IMR-90 (cell line): ENCODE data around the gene ANKS4B. TPM values are rescaled to one million over a fixed set of nuclear protein-coding genes. Genes with fewer than 3 reads are reported as not detected.

Source experiments
- ATAC-seq: fragments of 200-7000 bp; cut with Tn5 transposase; 2 replicates; pipeline ENCODE4 v1.9.1; 2020; ENCODE audit warnings: low read depth, mild to moderate bottlenecking, moderate library complexity
- BruUV-seq: library from RNA; stranded (reverse); fragments of 400-500 nt; replicated peaks from 2 replicates; lab custom pipeline; 2021; lab: Mats Ljungman, UMichigan
- CTCF ChIA-PET: fragments of 300-600 bp; formaldehyde crosslinking; extraction: SDS; loops from one replicate; lab custom pipeline; 2021; ENCODE audit warnings: antibody characterized with exemption; lab: Yijun Ruan, JAX
- POLR2A ChIA-PET: fragments of 300-600 bp; sonication (Branson Sonifier 250); formaldehyde crosslinking; loops from one replicate; lab custom pipeline; 2022; ENCODE audit warnings: antibody characterized with exemption; ENCODE audit not compliant: unreplicated experiment; lab: Charles Lee
- DNase-seq: peaks from one replicate; pipeline ENCODE4 v3.0.0; 2013
- H2AFZ ChIP-seq: replicated peaks from 2 replicates; pipeline ENCODE3; 2013; ENCODE audit warnings: low read length, mild to moderate bottlenecking; ENCODE audit not compliant: poor library complexity
- H2AK5ac ChIP-seq: 2 replicates; pipeline ENCODE4 v1.6.1; 2013; ENCODE audit warnings: low read depth, low read length, inconsistent platforms
- H2AK9ac ChIP-seq: replicated peaks from 2 replicates; pipeline ENCODE3; 2013; ENCODE audit warnings: mild to moderate bottlenecking, low read depth, low read length, moderate library complexity; ENCODE audit not compliant: poor library complexity
- H2BK120ac ChIP-seq: 2 replicates; pipeline ENCODE4 v1.6.1; 2013; ENCODE audit warnings: low read depth, low read length, inconsistent platforms
- H2BK15ac ChIP-seq: 3 replicates; pipeline ENCODE4 v1.6.1; 2013; ENCODE audit warnings: low read depth, low read length, inconsistent platforms
- H2BK20ac ChIP-seq: 2 replicates; pipeline ENCODE4 v1.6.1; 2013; ENCODE audit warnings: low read depth, mild to moderate bottlenecking, inconsistent platforms, low read length, moderate library complexity
- H2BK5ac ChIP-seq: 2 replicates; pipeline ENCODE4 v1.6.1; 2013; ENCODE audit warnings: mild to moderate bottlenecking, low read depth, low read length, inconsistent platforms; ENCODE audit not compliant: poor library complexity, severe bottlenecking
- H3K14ac ChIP-seq: replicated peaks from 2 replicates; pipeline ENCODE4 v1.6.1; 2013; ENCODE audit warnings: low read depth, low read length, inconsistent platforms
- H3K18ac ChIP-seq: 2 replicates; pipeline ENCODE4 v1.6.1; 2013; ENCODE audit warnings: low read depth, low read length, control low read depth
- H3K23ac ChIP-seq: 2 replicates; pipeline ENCODE4 v1.6.1; 2013; ENCODE audit warnings: low read depth, low read length, inconsistent platforms
- H3K27ac ChIP-seq: 2 replicates; pipeline ENCODE4 v1.5.1; 2013; ENCODE audit warnings: mild to moderate bottlenecking, control low read depth, low read length; ENCODE audit not compliant: insufficient read depth
- H3K27me3 ChIP-seq: 2 replicates; pipeline ENCODE4 v1.6.1; 2013; ENCODE audit warnings: low read length; ENCODE audit not compliant: control insufficient read depth, insufficient read depth
- H3K36me3 ChIP-seq: 2 replicates; pipeline ENCODE4 v1.6.1; 2013; ENCODE audit warnings: low read length, mixed read lengths; ENCODE audit not compliant: control insufficient read depth, insufficient read depth
- H3K4ac ChIP-seq: 2 replicates; pipeline ENCODE4 v1.6.1; 2013; ENCODE audit warnings: low read depth, low read length, inconsistent platforms
- H3K4me1 ChIP-seq: 2 replicates; pipeline ENCODE4 v1.6.1; 2013; ENCODE audit warnings: low read length, mixed read lengths; ENCODE audit not compliant: control insufficient read depth, insufficient read depth
- H3K4me2 ChIP-seq: 2 replicates; pipeline ENCODE4 v1.6.1; 2013; ENCODE audit warnings: low read depth, mild to moderate bottlenecking, control low read depth, low read length, moderate library complexity
- H3K4me3 ChIP-seq: 2 replicates; pipeline ENCODE4 v1.5.1; 2013; ENCODE audit warnings: low read depth, mild to moderate bottlenecking, control low read depth, low read length, moderate library complexity; ENCODE audit not compliant: insufficient read depth
- H3K56ac ChIP-seq: 2 replicates; pipeline ENCODE4 v1.6.1; 2013; ENCODE audit warnings: low read length, inconsistent platforms; ENCODE audit not compliant: insufficient read depth; ENCODE audit errors: extremely low read depth
- H3K79me1 ChIP-seq, 2 experiments: 2 replicates each; pipeline ENCODE4 v1.6.1; 2013; ENCODE audit warnings: low read length in 2 of 2, inconsistent platforms in 1 of 2, low read depth in 1 of 2
- H3K9ac ChIP-seq: 2 replicates; pipeline ENCODE4 v1.6.1; 2013; ENCODE audit warnings: low read depth, low read length, control low read depth
- H3K9me1 ChIP-seq: 2 replicates; pipeline ENCODE4 v1.6.1; 2013; ENCODE audit warnings: low read length, inconsistent platforms; ENCODE audit not compliant: insufficient read depth
- H3K9me3 ChIP-seq: 2 replicates; pipeline ENCODE4 v1.6.1; 2013; ENCODE audit warnings: low read length; ENCODE audit not compliant: control insufficient read depth, insufficient read depth
- H4K20me1 ChIP-seq: 2 replicates; pipeline ENCODE4 v1.6.1; 2013; ENCODE audit warnings: low read length, inconsistent platforms; ENCODE audit not compliant: insufficient read depth
- H4K5ac ChIP-seq: 2 replicates; pipeline ENCODE4 v1.6.1; 2013; ENCODE audit warnings: mild to moderate bottlenecking, low read depth, low read length, control low read depth
- H4K8ac ChIP-seq, 2 experiments: 2 replicates each; pipeline ENCODE4 v1.6.1; 2013; ENCODE audit warnings: low read depth in 2 of 2, low read length in 2 of 2, control low read depth in 1 of 2, inconsistent platforms in 1 of 2
- H4K91ac ChIP-seq: 2 replicates; pipeline ENCODE4 v1.6.1; 2013; ENCODE audit warnings: low read depth, low read length, inconsistent platforms; ENCODE audit not compliant: insufficient read depth
- BHLHE40 ChIP-seq: fragments of 150-350 bp; IDR thresholded peaks from 2 replicates; pipeline ENCODE4 v1.6.1; 2016; ENCODE audit warnings: mild to moderate bottlenecking, low read depth, low read length
- CEBPB ChIP-seq: IDR thresholded peaks from 2 replicates; pipeline ENCODE4 v1.6.1; 2012; ENCODE audit warnings: low read depth, low read length, improper control_type of control experiment
- CHD1 ChIP-seq: IDR thresholded peaks from 2 replicates; pipeline ENCODE4 v1.6.1; 2012; ENCODE audit warnings: low read depth, low read length, improper control_type of control experiment
- CTCF ChIP-seq: conservative IDR thresholded peaks from 2 replicates; pipeline ENCODE4 v1.5.1; 2012; ENCODE audit warnings: mild to moderate bottlenecking, low read depth, low read length, improper control_type of control experiment
- ELK1 ChIP-seq: fragments of 150-350 bp; IDR thresholded peaks from 2 replicates; pipeline ENCODE4 v1.6.1; 2016; ENCODE audit warnings: low read depth, mild to moderate bottlenecking, low read length, moderate library complexity, borderline replicate concordance
- FOS ChIP-seq: fragments of 150-350 bp; IDR thresholded peaks from 2 replicates; pipeline ENCODE4 v1.6.1; 2016; ENCODE audit warnings: low read depth, low read length
- MAFK ChIP-seq: IDR thresholded peaks from 2 replicates; pipeline ENCODE4 v1.6.1; 2012; ENCODE audit warnings: low read depth, low read length, improper control_type of control experiment
- MAZ ChIP-seq: IDR thresholded peaks from 2 replicates; pipeline ENCODE4 v1.6.1; 2012; ENCODE audit warnings: low read depth, mild to moderate bottlenecking, low read length, improper control_type of control experiment, moderate library complexity, borderline replicate concordance
- MXI1 ChIP-seq: IDR thresholded peaks from 2 replicates; pipeline ENCODE4 v1.6.1; 2012; ENCODE audit warnings: low read depth, mild to moderate bottlenecking, low read length, moderate library complexity, borderline replicate concordance
- NFE2L2 ChIP-seq: fragments of 150-350 bp; IDR thresholded peaks from 2 replicates; pipeline ENCODE4 v1.6.1; 2016; ENCODE audit warnings: low read depth, mild to moderate bottlenecking, low read length
- POLR2A ChIP-seq: IDR thresholded peaks from 2 replicates; pipeline ENCODE4 v1.6.1; 2012; ENCODE audit warnings: mild to moderate bottlenecking, low read depth, low read length
- RAD21 ChIP-seq: IDR thresholded peaks from 2 replicates; pipeline ENCODE4 v1.6.1; 2012; ENCODE audit warnings: low read length, improper control_type of control experiment
- RCOR1 ChIP-seq: IDR thresholded peaks from 2 replicates; pipeline ENCODE4 v1.6.1; 2012; ENCODE audit warnings: mild to moderate bottlenecking, low read length, improper control_type of control experiment; ENCODE audit not compliant: insufficient replicate concordance
- RFX5 ChIP-seq: IDR thresholded peaks from 2 replicates; pipeline ENCODE4 v1.8.0; 2012; ENCODE audit warnings: low read depth, mild to moderate bottlenecking, low read length, moderate library complexity
- SMC3 ChIP-seq: fragments of 150-350 bp; IDR thresholded peaks from 2 replicates; pipeline ENCODE4 v1.6.1; 2016; ENCODE audit warnings: low read depth, mild to moderate bottlenecking, antibody characterized with exemption, low read length, moderate library complexity
- USF2 ChIP-seq: fragments of 150-350 bp; IDR thresholded peaks from 2 replicates; pipeline ENCODE4 v1.6.1; 2017; ENCODE audit warnings: mild to moderate bottlenecking, antibody characterized with exemption, low read length, low read depth
- WGBS, 2 experiments: methylation state at CpG; one replicate each; pipeline versions ENCODE4 v1.1.5 to v1.1.7; 2013; ENCODE audit warnings: missing lambda C conversion rate in 2 of 2; ENCODE audit not compliant: insufficient read length in 1 of 2; ENCODE audit errors: extremely low coverage in 2 of 2; 5-methylcytosine and 5-hydroxymethylcytosine counted together
- dilution Hi-C: fragments of 300-500 bp; cut with HindIII; formaldehyde crosslinking; loops from one replicate; pipeline ENCODE4 v1.14.3; 2018; ENCODE audit warnings: low sequenced_read_pairs; ENCODE audit not compliant: unreplicated experiment
- in situ Hi-C: fragments of 300-500 bp; cut with MboI; formaldehyde crosslinking; loops from 3 replicates; pipeline ENCODE4 v1.14.3; 2019; ENCODE audit warnings: low sequenced_read_pairs, inconsistent platforms, mixed read lengths
- intact Hi-C: fragments of 100-400 bp; cut with micrococcal nuclease; formaldehyde crosslinking; loops from 2 replicates; pipeline ENCODE4 v1.10.0; 2022
- polyA plus RNA-seq, 3 experiments: library from polyadenylated mRNA; depleted of rRNA; stranded (reverse); fragments of >200 nt; gene quantifications; 2 replicates each; pipeline ENCODE4 v1.2.3, GENCODE V29; 2012; ENCODE audit warnings: low replicate concordance in 1 of 3
- total RNA-seq: library from RNA; depleted of rRNA; stranded (reverse); fragments of >200 nt; gene quantifications from 2 replicates; pipeline ENCODE4 v1.2.3, GENCODE V29; 2012

Gene ANKS4B
- total and polyA plus RNA-seq, 2 of the 4 experiments (the other 2 are of a cell fraction) = not detected

- H3K27ac ChIP-seq = no peak overlapping the region
- H3K27me3 ChIP-seq = peaks cover 40% of the 10 kb centered on the region
- no peak overlapping the region for H3K18ac ChIP-seq
- no peak overlapping the region for H4K5ac ChIP-seq
- intact Hi-C loops = loop anchor here (10.0 kb wide), 1 partner anchor 1409 kb away; no protein-coding TSS in a partner anchor
- no peak for ATAC-seq
- no TSS peak for BruUV-seq
- H2BK5ac ChIP-seq = no peak overlapping the region
- TF ChIP-seq ELK1 = no peak
- no peak for TF ChIP-seq RCOR1
- TF ChIP-seq MAZ = no peak
- TF ChIP-seq MXI1 = no peak
- TF ChIP-seq SMC3 = no peak
- no peak for TF ChIP-seq BHLHE40
- TF ChIP-seq MAFK = no peak
- no peak for TF ChIP-seq CHD1
- TF ChIP-seq CTCF = no peak
- no peak for TF ChIP-seq NFE2L2
- TF ChIP-seq CEBPB = no peak
- TF ChIP-seq USF2 = no peak
- TF ChIP-seq RFX5 = no peak
- TF ChIP-seq POLR2A = no peak
- no peak for TF ChIP-seq FOS
- no peak for TF ChIP-seq RAD21
- no peak overlapping the region for H3K23ac ChIP-seq
- in situ Hi-C loops = no loop called here
- no peak overlapping the region for H2AFZ ChIP-seq
- no peaks in the 10 kb centered on the region for H4K20me1 ChIP-seq
- no peak overlapping the region for H3K4me3 ChIP-seq
- H3K4me1 ChIP-seq = no peaks in the 10 kb centered on the region
- H3K4me2 ChIP-seq = no peak overlapping the region
- no peak overlapping the region for H2BK120ac ChIP-seq
- no peak overlapping the region for H3K14ac ChIP-seq
- H4K91ac ChIP-seq = no peak overlapping the region
- no peak overlapping the region for H2BK15ac ChIP-seq
- CTCF ChIA-PET = interaction anchor here (0.6 to 0.8 kb wide), 2 partner anchors 50 to 97 kb away, joined by 3 to 4 read pairs; no protein-coding TSS in a partner anchor
- no peaks in the 10 kb centered on the region for H3K36me3 ChIP-seq
- H4K8ac ChIP-seq = no peak overlapping the region
- H3K9me3 ChIP-seq = peaks cover 6% of the 10 kb centered on the region; the same call in 1 of the 2 replicates
- no peak overlapping the region for H2AK9ac ChIP-seq
- no peak for DNase-seq
- no peak overlapping the region for H3K9ac ChIP-seq
- no peaks in the 10 kb centered on the region for H3K79me1 ChIP-seq
- H2AK5ac ChIP-seq = no peak overlapping the region
- WGBS, 2 experiments = no CpG with 5 or more reads among the region's 1 CpG
- no peak overlapping the region for H2BK20ac ChIP-seq
- H3K9me1 ChIP-seq = no peaks in the 10 kb centered on the region
- H3K4ac ChIP-seq = no peak overlapping the region
- POLR2A ChIA-PET = no interaction called here
- dilution Hi-C loops = no loop called here
- H3K56ac ChIP-seq = no peak overlapping the region
Observed at GRCh38 chr16:21285314-21285713, 51.8 kb downstream of the ANKS4B start.
